Mucosa of rectum (tissue), 2 donors: ENCODE measurements around the gene C1orf226.
"Not testable (repeated sequence)": the region's sequence is repeated elsewhere in the genome, so short reads cannot be mapped to it uniquely, and the experiment has no call there.

ENCODE experiments used
- H3K27ac ChIP-seq, 2 donors: one replicate each; pipeline ENCODE4 v1.7.0; 2013; ENCODE audit warnings: inconsistent platforms in 2 of 2, low read depth in 2 of 2, low read length in 2 of 2
- H3K27me3 ChIP-seq, 2 donors: one replicate each; pipeline ENCODE4 v1.7.0; 2013; ENCODE audit warnings: low read length in 2 of 2; ENCODE audit not compliant: control insufficient read depth in 2 of 2, insufficient read depth in 2 of 2
- H3K36me3 ChIP-seq, 2 donors: one replicate each; pipeline ENCODE4 v1.7.0; 2013; ENCODE audit warnings: low read length in 2 of 2; ENCODE audit not compliant: control insufficient read depth in 2 of 2, insufficient read depth in 2 of 2
- H3K4me1 ChIP-seq, 2 donors: one replicate each; pipeline ENCODE4 v1.7.0; 2013; ENCODE audit warnings: low read length in 2 of 2, mild to moderate bottlenecking in 1 of 2; ENCODE audit not compliant: control insufficient read depth in 2 of 2, insufficient read depth in 2 of 2
- H3K4me3 ChIP-seq, 2 donors: one replicate each; pipeline ENCODE4 v1.7.0; 2013; ENCODE audit warnings: low read length in 2 of 2
- H3K9ac ChIP-seq, 2 donors: one replicate each; pipeline ENCODE4 v1.7.0; 2013; ENCODE audit warnings: low read length in 2 of 2, low read depth in 1 of 2, mild to moderate bottlenecking in 1 of 2
- H3K9me3 ChIP-seq, 2 donors: one replicate each; pipeline ENCODE4 v1.7.0; 2013; ENCODE audit warnings: low read length in 2 of 2; ENCODE audit not compliant: control insufficient read depth in 2 of 2
- donor health status: healthy.
- donor health status: Normal muscosa, but diverticular disease.

The C1orf226 gene

DNA sequence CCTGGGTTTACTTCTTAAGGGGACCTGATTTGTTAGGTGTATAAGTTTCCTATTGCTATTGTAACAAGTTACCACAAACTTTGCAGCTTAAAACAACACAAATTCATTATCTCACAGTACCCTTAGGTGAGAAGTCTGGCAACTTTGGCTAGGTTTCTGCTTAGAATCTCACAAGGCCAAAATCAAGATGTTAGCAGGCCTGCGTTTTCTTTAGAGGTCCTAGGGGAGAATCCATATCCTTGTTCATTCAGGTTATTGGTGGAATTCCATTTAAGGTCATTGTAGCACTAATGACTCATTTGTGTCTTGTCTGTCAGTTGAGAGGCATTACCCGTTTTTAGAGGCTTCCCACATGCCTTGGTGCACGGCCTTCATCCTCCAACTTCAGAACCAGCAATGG, 38.6 kb downstream of the C1orf226 start:
- Histone ChIP-seq H3K9ac (peak overlapping the region; percentile 26 to 61), H3K36me3 (no peaks in the 10 kb centered on the region), H3K9me3 (no peaks in the 10 kb centered on the region), H3K4me1 (peaks cover 6 to 28% of the 10 kb centered on the region in 2 donors), H3K4me3 (peak overlapping the region; percentile 63 to 67), H3K27ac (peak overlapping the region; percentile 63 to 86), H3K27me3 (no peaks in the 10 kb centered on the region)

DNA sequence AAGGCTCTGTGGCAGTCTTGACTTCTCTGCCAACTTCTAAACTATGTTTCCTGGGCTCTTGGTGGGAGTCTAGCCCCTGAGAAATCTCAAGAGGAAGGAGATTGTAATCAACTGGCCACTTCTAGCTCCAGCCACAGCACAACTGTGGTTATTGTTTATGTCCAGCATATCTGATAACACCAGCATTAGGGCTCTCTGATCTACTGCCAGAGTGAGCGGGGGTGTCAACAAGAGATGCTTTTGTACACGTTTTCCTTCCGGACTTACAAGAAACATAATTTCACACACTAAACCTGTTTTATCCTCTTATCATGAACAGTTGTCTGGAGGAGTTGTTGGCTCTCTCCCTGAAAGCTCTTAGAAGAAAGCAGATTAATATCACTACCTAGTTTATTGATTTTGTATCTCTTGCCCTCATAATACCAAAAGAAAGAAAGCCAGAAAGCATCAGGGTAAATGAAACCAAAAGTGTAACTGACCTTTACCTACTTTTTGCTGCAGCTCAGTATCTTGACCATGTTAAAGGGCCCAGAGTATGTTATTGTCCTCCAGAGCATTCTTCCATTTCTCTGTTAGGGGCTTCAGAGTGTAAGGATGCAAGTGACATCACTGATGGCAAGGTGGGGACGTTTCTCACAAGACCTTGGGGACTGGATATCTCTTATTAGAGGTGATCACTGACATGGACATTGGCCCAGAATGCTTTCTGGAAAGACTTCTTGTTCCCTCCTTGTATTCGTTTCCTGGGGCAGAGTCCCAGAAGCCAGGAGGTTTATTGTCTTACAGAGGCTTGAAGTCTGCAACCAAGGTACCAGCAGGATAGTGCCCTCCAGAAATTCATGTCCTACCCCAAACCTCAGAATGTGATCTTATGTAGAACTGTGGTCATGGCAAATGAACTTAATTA, 40.0 kb downstream of the C1orf226 start:
- Histone ChIP-seq H3K9me3 (no peaks in the 10 kb centered on the region), H3K9ac (peak overlapping the region in 1 of 2 donors; percentile 18), H3K36me3 (no peaks in the 10 kb centered on the region), H3K27me3 (no peaks in the 10 kb centered on the region), H3K27ac (peak overlapping the region; percentile 52 to 76), H3K4me3 (peak overlapping the region; percentile 63 to 67), H3K4me1 (peaks cover 6 to 28% of the 10 kb centered on the region in 2 donors)

DNA sequence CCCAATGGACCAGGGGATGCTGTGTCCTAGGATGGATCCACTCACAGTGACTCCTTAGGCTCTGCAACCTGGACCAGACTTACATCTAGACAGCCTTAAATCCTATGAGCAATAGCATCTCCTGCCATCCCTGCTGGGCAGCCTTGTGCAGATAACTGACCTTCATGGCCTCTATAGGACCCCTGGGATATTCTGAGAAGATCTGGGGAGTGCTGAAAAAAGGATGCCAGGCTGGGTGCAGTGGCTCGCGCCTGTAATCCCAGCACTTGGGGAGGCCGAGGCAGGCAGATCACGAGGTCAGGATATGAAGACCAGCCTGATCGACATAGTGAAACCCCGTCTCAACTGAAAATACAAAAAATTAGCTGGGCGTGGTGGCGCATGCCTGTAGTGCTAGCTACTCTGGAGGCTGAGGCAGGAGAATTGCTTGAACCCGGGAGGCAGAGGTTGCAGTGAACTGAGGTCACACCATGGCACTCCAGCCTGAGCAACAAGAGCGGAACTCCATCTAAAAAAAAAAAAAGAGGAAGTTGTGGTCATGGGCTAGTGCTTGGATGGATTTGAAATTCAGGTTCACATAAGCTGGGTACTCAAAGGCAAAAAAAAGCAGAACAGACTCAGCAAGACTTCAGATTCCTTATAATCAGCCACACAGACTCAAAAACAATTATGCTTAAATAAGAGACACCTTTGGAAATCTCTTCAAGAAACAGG, 41.3 kb downstream of the C1orf226 start:
- Histone ChIP-seq H3K27me3 (no peaks in the 10 kb centered on the region), H3K4me3 (no peak overlapping the region), H3K27ac (no peak overlapping the region), H3K36me3 (no peaks in the 10 kb centered on the region), H3K9ac (no peak overlapping the region), H3K9me3 (no peaks in the 10 kb centered on the region), H3K4me1 (peaks cover 6 to 28% of the 10 kb centered on the region in 2 donors)

DNA sequence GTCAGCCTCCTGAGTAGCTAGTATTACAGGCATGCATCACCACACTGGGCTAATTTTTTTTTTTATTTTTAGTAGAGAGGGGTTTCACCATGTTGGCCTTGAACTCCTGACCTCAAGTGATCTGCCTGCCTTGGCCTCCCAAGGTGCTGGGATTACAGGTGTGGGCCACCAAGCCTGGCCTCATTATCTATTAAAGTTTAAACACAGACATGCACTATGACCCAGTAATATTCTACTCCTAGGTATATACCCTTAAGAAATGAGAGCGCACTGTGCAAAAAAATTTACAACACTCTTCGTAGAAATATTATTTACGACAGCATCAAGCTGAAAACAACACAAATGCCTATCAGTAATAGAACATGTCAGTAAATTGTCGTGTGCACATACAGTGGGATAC, 49.1 kb downstream of the C1orf226 start:
- H3K9ac ChIP-seq, result no peak overlapping the region
- H3K4me3 ChIP-seq, result no peak overlapping the region
- H3K27me3 ChIP-seq, result no peaks in the 10 kb centered on the region
- no peaks in the 10 kb centered on the region for H3K36me3 ChIP-seq
- no peaks in the 10 kb centered on the region for H3K4me1 ChIP-seq
- no peak overlapping the region for H3K27ac ChIP-seq
- H3K9me3 ChIP-seq, result no peaks in the 10 kb centered on the region

DNA sequence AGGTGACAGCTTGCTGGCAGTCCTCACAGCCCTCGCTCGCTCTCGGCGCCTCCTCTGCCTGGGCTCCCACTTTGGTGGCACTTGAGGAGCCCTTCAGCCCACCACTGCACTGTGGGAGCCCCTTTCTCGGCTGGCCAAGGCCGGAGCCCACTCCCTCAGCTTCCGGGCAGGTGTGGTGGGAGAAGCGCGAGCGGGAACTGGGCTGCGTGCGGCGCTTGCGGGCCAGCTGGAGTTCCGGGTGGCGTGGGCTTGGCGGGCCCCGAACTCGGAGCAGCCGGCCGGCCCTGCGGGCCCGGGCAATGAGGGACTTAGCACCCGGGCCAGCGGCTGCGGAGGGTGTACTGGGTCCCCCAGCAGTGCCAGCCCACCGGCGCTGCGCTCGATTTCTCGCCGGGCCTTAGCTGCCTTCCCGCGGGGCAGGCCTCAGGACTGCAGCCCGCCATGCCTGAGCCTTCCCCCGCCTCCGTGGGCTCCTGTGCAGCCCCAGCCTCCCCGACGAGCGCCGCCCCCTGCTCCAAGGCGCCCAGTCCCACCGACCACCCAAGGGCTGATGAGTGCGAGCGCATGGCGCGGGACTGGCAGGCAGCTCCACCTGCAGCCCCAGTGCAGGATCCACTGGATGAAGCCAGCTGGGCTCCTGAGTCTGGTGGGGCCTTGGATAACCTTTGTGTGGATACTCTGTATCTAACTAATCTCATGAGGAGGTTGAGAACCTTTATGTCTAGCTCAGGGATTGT, 51.6 kb downstream of the C1orf226 start:
- H3K4me1 ChIP-seq, H3K36me3 ChIP-seq, H3K27ac ChIP-seq, H3K9ac ChIP-seq, H3K27me3 ChIP-seq, H3K9me3 ChIP-seq, H3K4me3 ChIP-seq: not testable (repeated sequence)
